Measurements from ENCODE around the gene SLC6A3.

DNA sequence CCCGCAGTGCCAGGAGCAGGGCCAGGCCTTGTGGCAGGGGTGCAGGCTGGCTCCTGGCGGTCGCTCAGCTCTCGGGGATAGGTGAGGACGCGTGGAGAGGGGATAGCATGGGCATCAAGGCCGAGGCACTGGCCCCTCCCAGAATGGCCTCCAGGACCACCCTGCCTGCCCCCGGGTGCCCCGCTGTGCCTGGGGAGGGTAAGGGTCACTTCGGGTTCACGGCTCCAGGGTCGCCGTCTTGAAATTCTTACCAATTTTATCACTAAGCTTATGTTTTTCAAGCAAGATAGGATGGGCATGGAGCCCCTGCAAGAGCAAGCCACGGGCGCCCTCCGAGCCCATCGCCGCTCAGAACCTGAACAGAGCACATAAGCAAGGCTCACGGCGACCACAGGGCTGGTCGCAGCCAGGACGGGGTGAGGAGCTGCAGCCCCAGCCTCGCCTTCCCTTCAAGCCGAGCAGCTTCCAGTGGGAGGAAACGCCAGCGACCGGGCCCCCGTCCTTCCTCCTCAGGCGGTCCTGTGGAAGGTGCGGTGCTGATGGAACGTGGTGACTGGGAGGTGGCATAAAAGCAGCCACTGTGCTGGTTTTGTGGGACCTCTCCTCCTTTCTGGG lies 86.1 kb downstream of the SLC6A3 start:
- TF ChIP-seq, protein P1, sequence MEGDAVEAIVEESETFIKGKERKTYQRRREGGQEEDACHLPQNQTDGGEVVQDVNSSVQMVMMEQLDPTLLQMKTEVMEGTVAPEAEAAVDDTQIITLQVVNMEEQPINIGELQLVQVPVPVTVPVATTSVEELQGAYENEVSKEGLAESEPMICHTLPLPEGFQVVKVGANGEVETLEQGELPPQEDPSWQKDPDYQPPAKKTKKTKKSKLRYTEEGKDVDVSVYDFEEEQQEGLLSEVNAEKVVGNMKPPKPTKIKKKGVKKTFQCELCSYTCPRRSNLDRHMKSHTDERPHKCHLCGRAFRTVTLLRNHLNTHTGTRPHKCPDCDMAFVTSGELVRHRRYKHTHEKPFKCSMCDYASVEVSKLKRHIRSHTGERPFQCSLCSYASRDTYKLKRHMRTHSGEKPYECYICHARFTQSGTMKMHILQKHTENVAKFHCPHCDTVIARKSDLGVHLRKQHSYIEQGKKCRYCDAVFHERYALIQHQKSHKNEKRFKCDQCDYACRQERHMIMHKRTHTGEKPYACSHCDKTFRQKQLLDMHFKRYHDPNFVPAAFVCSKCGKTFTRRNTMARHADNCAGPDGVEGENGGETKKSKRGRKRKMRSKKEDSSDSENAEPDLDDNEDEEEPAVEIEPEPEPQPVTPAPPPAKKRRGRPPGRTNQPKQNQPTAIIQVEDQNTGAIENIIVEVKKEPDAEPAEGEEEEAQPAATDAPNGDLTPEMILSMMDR (IDR thresholded peaks at IDR 0.05): no peak
- no peak for TF ChIP-seq POLR2A (IDR thresholded peaks at IDR 0.05)
- TF ChIP-seq POLR2AphosphoS5 (IDR thresholded peaks at IDR 0.05): no peak
- no peak for TF ChIP-seq EP300 (IDR thresholded peaks at IDR 0.05)

Measured in suprapubic skin (tissue), 4 donors.